Liver (tissue), 3 donors: ENCODE data around the gene NCOA6.
A peak's percentile ranks its signal among the peaks of the same experiment; 100 is the strongest.

ENCODE experiments used
- TAF1 ChIP-seq: conservative IDR thresholded peaks from 2 replicates; pipeline ENCODE4 v1.6.1; 2016; ENCODE audit warnings: antibody characterized with exemption, mild to moderate bottlenecking
- TF ChIP-seq, protein P1 (sequence below): fragments of 150-350 bp; IDR thresholded peaks from 2 replicates; pipeline ENCODE4 v1.5.1; 2017; ENCODE audit warnings: improper control_type of control experiment, low read depth, low read length; ENCODE audit not compliant: missing input control
- donor health status: healthy.
- donor health status: healthy.

DNA sequence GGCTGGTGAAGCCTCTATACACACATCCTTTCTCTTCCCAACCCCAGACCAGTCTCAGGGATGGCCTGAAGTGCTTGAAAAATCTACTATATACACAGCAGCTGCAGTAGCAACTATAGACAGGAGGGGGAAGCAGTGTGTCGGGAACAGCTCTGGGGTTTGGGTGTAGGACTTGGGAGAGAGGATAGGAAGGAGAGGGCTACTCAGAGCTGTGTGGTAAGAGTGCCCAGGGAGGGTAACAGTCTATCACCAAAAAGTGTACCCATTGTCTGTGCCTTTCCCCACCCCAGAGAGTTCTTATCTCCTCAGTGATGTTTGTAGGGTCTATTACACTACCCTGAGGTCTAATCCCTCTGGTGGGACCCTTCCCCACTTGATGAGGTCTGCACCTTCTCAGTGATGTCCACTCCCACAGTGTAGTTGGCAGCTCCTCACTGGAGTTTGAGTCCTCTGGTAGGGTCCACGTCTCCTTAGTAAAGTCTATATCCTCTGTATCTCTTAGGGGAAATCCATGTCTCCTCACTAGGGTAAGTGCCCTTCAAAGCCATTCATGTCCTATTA is 48.7 kb upstream of the NCOA6 start:
- TF ChIP-seq, protein P1, sequence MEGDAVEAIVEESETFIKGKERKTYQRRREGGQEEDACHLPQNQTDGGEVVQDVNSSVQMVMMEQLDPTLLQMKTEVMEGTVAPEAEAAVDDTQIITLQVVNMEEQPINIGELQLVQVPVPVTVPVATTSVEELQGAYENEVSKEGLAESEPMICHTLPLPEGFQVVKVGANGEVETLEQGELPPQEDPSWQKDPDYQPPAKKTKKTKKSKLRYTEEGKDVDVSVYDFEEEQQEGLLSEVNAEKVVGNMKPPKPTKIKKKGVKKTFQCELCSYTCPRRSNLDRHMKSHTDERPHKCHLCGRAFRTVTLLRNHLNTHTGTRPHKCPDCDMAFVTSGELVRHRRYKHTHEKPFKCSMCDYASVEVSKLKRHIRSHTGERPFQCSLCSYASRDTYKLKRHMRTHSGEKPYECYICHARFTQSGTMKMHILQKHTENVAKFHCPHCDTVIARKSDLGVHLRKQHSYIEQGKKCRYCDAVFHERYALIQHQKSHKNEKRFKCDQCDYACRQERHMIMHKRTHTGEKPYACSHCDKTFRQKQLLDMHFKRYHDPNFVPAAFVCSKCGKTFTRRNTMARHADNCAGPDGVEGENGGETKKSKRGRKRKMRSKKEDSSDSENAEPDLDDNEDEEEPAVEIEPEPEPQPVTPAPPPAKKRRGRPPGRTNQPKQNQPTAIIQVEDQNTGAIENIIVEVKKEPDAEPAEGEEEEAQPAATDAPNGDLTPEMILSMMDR, result peak; percentile 98
- TF ChIP-seq TAF1, result no peak
